Measurements from ENCODE around the gene SCARB1. TPM values are rescaled to one million over a fixed set of nuclear protein-coding genes. Genes with fewer than 3 reads are reported as not detected.

The SCARB1 gene
- total and polyA plus RNA-seq, 2 of the 13 experiments (the other 11 are each of a cell fraction or from before 2014, with no cell fraction given), result 63.4 to 160 TPM

DNA sequence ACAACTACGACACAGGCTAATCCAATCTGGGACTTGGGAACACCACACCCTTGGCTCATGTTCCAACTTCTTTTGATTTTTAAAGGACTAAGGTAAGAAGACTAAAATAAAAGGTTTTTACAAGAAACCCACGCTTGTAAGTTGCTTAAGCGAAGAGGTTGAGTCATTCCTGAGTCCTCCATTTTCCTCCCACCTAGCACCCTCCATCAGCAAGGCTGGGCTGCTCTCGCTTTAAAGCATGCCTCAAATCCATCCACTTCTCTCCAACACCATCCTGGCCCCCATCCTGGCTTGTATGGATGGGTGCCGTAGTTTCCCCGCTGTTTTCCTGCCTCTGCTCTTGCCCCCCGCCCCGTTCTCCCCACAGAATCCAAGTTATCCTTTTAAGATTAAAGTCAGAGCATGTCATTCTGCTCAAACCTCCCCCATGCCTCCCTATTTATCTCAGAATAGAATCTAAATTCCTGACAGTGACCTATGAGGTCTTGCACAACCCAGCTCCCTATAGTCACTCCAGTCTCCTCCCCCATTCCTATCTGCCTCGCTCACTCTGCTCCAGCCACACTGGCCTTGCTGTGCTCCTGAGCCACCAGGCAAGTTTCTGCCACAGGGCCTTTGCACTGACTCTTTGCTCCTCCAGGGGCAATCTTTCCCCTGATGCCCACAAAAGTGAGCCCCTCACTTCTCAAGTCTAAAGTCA lies 34.5 kb downstream of the SCARB1 start (continued):
- no peak for TF ChIP-seq ZNF44 (CRISPR knock-in tag; IDR thresholded peaks at IDR 0.05)
- no peak for TF ChIP-seq ATAD3A (CRISPR knock-in tag; IDR thresholded peaks at IDR 0.05)
- peak; percentile 81 for TF ChIP-seq ZNF263 (CRISPR knock-in tag; IDR thresholded peaks at IDR 0.05)
- no peak for TF ChIP-seq KLF15 (CRISPR knock-in tag; IDR thresholded peaks at IDR 0.05; ENCODE audit: borderline replicate concordance)
- no peak for TF ChIP-seq ARID2 (CRISPR knock-in tag; IDR thresholded peaks at IDR 0.05; ENCODE audit: borderline replicate concordance)
- TF ChIP-seq CENPT (CRISPR knock-in tag; IDR thresholded peaks at IDR 0.05; ENCODE audit: low read depth), result no peak
- no peak for TF ChIP-seq ZNF256 (CRISPR knock-in tag; conservative IDR thresholded peaks at IDR 0.05)
- no peak for TF ChIP-seq ZNF510 (CRISPR knock-in tag; IDR thresholded peaks at IDR 0.05; ENCODE audit: low read depth)
- TF ChIP-seq HNRNPL (IDR thresholded peaks at IDR 0.05; ENCODE audit: low read depth, low read length), result no peak
- TF ChIP-seq ZNF547 (CRISPR knock-in tag; IDR thresholded peaks at IDR 0.05), result no peak
- TF ChIP-seq, protein P1, sequence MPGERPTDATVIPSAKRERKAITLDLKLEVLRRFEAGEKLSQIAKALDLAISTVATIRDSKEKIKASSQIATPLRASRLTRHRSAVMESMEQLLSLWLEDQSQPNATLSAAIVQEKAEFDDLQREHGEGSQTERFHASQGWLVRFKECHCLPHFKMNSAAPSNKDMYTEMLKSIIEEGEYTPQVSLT (CRISPR knock-in tag; IDR thresholded peaks at IDR 0.05; ENCODE audit: borderline replicate concordance, low read depth), result no peak
- TF ChIP-seq ZFY (CRISPR knock-in tag; IDR thresholded peaks at IDR 0.05), result no peak
- no peak for TF ChIP-seq SATB2 (CRISPR knock-in tag; IDR thresholded peaks at IDR 0.05)
